ENCODE data around the gene DLG3.
A peak's percentile ranks its signal among the peaks of the same experiment; 100 is the strongest.
"Not testable (repeated sequence)": the region's sequence is repeated elsewhere in the genome, so short reads cannot be mapped to it uniquely, and the experiment has no call there.

The DLG3 gene

GRCh38 chrX:70444326-70444945 is at the start of gene DLG3:
TSS of gene DLG3 (plus strand) at chrX:70444835. CDS start at chrX:70445202, 367 bp downstream.
- no peak for DNase-seq

GRCh38 chrX:70398899-70399298 is 45.7 kb upstream of the DLG3 start:
- no peak for DNase-seq

DNA sequence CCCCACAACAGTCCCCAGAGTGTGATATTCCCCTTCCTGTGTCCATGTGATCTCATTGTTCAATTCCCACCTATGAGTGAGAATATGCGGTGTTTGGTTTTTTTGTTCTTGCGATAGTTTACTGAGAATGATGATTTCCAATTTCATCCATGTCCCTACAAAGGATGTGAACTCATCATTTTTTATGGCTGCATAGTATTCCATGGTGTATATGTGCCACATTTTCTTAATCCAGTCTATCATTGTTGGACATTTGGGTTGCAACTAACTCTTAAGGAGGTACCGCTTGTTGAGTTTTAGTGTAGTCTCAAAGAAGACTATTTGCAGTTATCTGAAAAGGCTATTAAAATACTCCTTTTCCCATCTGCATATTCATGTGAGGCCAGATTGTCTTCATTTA is 44.5 kb upstream of the DLG3 start:
- DNase-seq: not testable (repeated sequence)

DNA sequence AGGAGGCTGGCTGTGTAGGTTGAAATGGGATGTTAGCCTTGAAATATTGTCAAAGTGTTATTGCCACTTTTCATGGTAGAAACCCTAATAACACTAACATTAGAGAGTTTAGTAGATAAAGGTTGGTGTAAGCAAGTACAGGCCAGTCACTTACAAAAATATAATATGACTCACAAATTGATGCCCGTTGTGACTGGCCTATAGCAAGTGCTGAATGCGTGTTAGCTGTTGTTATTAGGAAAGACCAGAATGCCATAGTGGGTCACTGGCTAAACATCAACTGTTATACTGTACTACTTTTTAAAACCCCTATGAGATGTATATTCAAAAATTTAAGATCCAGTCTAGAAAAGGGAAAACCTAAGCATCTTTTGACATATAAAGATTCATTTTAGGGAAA is 41.9 kb upstream of the DLG3 start:
- DNase-seq: no peak

- no peak for DNase-seq
Measured at GRCh38 chrX:70405003-70405402, 39.6 kb upstream of the DLG3 start.

DNA sequence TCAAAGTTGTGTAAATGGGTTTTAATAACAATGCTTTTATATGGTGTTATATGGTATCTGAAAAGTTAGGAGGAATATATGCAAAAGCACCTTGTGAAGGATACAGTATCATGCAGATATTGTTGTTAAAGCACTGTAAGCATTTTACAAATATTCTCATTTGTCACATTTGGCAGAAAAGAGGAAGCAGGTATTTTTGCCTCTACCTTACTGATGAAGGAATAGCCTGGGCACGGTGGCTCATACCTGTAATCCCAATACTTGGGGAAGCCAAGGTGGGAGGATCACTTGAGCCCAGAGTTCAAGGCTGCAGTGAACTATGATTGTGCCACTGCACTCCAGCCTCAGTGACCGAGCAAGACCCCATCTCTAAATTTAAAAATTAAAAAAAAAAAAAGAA is 33.7 kb upstream of the DLG3 start:
- DNase-seq: no peak

DNA sequence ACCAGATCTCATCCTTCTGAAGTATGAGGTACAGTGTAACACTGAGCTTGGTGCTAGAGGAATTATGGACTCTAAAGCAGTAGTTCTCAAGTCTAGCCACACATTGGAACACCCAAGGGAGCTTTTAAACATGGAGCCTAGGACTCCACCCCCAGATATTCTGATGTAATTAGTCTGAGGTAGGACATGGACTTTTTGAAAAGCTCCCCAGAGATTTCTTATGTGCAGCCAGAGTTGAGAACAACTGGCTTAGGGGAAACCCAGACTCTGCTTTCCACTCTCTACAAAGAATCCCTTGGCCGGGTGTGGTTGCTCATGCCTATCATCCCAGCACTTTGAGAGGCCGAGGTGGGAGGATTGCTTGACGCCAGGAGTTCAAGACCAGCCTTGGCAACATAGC is 33.2 kb upstream of the DLG3 start:
- no peak for DNase-seq

DNA sequence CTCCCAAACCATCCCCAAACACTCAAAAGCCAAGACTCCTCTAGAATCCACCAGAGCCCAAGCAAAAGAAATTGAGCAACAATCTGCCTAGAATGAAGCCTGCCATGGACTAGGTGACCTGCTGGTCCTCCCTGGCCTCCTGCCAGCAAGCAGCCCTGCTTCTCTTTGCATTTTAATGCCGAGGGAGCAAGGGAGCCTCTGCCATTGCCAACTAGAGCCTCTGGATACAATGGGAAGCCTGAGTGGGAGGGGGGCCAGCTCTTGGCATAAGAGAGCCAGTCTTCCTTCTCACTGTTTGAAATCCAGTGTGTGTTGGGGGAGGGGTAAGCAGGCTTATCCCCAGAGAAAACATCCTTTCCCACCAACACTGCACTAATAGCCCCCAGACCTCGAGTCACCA is 23.0 kb upstream of the DLG3 start:
- no peak for DNase-seq

DNA sequence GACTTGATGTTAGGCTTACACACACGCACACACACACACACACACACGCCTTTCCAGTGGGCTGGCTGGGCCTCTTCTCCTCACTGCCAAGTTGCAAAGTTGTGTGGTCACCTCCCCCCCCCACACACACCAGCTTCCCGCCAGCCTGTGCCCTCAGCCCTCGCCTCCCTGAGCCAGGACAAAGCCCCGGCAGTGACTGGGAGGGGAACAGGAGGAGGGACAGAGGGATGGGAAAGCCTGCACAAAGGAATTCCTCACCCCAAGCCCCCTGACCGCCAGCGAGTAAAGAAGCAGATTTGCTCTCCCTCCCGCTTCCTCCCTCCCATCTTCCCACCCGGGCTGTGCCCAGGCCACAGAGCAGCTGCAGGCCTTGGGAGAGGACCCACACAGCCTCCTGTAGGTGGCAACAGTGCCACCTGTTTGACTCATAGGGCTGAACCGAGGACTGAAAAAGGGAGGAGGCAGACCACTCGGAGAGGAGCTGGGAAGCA is 21.7 kb upstream of the DLG3 start, which contains the start of gene GDPD2:
TSS of gene GDPD2 (plus strand) at position 464 of the 491 bp plus-strand sequence. CDS start 1,671 bp downstream, outside the sequence.
- DNase-seq: no peak

DNA sequence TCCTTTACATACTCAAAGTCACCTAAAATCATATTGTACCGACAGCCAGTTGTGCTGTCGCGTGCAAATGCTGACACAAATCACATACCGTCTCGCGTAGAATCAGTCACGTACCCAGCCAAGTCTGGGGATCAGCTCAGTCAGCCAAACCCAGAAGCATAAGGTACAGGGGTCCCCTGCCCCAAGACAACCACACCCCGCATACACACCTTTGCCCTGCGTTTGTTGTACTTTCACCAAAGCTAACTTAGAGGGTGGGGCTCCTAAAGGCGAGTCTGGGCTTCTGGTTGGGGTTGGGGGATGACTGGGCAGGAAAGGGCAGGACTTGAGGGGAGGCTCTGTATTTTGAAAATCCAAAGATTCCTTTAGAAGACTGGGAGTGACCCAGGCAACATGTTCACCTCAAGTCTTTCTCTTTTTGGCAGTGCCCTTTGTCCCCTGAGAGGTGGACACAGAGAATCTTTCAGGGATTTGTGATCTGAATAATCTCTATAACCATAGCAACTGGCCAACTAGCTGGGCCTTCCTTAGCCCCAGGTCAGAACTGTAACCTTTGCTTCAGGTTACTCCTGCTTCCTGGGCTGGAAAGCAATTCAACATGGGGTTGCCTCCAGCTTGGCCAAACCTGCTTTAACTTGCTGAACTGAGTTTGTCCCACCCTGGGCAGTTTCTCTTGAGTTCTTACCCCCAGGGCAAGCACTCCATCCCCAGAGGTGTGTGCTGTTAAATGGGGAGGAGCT is 20.5 kb upstream of the DLG3 start:
- DNase-seq: no peak

DNA sequence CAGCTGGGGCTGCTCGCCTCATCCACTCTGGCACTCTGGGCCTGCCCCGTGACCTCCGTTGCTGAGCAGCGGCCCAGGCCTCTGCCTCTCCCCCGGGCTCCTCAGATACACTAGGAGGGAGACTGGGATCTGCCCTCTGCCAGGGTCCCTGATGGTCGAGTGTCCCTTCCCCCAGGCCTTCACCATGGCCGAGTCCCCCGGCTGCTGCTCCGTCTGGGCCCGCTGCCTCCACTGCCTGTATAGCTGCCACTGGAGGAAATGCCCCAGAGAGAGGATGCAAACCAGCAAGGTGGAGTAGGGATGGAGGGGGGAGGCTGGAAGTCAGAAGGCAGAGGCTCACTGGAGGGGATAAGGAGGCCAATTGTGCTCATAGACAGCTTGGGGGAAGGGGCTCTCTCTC is 19.8 kb upstream of the DLG3 start:
- no peak for DNase-seq

DNA sequence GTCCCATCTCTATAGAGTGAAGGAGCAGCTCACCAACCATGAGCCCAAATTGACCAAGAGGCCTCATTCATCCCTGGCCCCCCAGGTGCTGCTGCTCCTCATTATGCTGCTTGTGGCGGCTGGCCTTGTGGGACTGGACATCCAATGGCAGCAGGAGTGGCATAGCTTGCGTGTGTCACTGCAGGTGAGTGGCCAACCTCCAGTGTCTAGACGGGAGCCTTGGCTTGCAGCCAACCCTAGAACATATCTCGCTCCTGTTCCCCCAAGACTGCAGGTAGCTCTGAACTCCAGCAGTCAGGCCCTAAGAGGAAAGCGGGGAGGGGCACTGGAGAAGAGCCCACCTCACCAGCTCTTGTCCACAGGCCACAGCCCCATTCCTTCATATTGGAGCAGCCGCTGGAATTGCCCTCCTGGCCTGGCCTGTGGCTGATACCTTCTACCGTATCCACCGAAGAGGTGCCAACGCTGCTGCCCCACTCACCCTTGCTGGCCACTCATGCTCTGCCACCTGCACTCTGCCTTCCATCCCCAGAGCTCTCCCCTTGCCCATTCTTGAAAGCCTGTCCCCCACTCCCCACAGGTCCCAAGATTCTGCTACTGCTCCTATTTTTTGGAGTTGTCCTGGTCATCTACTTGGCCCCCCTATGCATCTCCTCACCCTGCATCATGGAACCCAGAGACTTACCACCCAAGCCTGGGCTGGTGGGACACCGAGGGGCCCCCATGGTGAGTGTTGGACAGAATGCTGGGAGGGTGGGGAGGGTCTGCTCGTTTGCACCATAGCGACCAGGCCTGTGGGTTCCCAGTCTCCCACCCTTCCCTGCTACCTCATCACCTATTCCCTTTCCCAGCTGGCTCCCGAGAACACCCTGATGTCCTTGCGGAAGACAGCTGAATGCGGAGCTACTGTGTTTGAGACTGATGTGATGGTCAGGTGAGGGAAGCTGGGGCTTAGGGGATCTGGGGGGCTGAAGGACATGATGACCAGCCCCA is 18.1 kb upstream of the DLG3 start:
- DNase-seq: no peak

- no peak for DNase-seq
Measured at GRCh38 chrX:70427365-70427764, 17.3 kb upstream of the DLG3 start.

DNA sequence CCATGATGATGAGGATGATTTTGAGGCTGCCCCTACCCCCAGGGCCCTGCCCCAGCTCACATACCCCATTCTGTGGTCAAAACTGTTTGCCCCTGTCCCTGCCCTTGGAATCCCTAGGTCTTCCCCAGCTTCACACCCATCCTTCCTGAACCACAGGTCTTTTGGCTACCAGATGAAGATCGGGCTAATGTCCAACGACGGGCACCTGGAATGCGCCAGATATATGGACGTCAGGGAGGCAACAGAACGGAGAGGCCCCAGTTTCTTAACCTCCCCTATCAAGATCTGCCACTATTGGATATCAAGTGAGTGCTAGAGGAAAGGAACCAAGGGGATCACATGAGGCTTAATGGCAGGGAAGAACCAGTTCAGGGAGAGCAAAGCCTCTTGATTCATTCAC is 14.9 kb upstream of the DLG3 start:
- no peak for DNase-seq

DNA sequence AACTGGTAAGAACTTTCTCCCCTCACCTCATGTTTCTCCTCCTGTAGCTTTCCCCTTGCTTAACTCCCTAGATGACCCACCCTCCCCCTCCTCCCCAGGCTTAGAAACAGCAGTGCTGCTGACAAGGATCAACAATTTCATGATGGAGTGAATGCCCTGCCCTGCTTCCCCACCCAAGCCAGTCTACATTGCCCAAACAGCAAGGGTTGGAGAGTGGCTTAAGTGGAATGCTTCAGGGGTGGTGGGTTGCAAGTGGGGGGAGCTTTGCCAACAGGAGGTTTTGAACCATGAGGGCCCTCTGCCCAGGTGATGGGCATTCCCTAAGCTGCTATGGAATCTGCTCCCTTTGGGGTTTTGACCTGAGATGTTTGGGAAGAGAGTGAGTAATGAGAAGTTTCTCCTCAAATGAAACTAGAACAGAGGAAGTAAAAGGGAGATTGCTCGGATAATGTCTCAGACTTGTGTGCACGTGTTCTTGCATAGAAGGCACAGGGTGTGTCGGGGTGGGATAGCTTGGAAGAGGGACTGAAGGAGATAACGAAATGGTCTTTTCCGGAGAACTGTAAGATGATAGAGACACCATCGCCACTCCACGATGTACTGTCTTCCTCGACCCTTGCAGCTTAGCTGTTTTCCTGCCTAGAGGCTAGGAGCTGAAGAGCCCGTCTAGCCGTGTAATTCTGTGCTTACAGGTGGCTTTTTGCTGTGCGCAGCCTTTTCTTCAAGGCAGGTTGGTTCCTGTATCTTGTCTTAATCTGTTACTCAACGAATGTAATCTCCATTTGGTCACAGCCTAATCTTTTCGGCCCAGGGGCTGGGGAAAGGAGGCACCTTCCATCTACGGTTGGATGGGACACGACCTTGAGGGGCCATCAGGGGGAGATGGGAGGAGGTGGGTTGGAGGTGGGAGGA is 11.4 kb upstream of the DLG3 start:
- DNase-seq: no peak

DNA sequence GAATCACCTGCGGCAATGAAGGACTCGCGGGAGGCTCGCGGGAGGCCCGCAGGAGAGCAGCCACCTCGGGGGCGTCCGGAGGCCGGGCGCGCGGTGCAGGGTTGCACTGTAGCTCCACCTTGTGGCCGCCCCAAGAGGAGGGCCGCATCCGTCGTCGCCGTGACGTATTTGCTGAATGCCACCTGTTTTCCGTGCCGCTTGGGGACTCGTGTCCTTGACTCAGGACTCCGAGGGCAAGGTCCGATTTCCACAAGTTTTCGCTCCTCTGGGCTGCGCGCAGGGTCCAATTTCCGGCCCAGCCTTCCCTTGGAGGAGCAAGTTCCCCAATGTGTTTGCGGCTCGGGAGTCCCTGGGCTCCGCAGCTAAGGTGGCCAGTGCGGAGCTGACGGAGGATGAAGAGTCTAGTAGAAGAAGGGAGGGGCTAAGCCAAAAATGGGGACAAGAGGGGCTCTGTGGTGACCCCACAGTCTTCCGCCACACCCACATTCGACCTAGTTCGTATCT is 10.7 kb upstream of the DLG3 start:
- peak; percentile 5 for DNase-seq

DNA sequence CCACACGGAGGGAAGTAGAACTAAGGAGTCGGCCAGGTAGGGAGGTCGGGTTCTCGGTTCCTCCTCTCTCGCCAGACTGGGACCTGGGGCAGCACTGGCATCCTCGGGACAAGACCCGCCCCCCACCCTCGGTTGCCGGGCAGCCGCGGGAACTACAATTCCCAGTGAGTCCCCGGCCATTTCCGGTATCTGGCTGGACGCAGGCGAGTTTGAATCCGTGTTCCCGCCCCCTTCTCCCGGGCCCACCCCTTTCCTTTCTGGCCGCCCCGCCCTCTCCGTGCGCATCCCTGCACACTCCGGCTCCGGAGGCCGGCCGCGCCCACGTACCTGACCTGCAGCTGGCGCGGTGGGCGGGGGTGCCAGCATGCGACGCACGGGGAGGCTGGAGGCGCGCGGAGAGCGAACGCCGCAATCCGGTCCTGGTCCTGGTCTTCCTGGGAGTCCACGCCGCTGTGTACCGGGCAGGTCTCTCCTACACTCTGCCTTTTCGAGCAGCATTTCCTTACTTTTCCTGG is 10.2 kb upstream of the DLG3 start:
- DNase-seq: peak; percentile 49

DNA sequence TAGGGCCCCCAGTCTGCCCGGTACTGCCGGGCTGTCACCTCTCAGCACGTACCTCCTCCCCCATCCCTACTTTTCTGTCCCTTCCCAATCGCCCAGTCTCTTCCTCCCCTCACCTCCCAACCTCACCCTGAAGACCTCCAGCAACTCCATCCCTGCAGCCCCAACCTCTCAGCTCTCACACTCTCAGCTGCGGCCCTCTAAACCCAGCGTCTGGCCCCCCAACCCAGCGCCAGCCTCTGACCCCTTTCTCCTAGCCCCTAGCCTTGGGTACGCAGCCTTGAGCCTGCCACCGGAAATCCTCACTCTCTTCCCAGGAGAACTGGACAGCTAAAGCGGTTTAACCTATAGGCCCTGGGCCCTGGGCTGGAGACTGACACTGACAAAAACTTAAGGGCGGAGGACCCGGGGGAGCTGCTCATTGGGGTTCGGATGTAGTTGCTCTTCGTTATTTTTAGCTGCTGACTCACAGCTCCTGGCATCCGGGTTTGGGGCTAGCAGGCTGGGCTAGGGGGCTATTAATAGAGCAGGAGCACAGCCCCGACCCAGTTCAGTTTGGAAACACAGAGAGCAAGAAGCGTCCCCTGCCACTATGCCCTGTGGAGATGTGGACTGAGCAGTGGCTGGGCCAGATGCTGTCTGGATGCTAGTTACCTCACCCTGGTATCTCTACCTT is 9.6 kb upstream of the DLG3 start:
- no peak for DNase-seq

DNA sequence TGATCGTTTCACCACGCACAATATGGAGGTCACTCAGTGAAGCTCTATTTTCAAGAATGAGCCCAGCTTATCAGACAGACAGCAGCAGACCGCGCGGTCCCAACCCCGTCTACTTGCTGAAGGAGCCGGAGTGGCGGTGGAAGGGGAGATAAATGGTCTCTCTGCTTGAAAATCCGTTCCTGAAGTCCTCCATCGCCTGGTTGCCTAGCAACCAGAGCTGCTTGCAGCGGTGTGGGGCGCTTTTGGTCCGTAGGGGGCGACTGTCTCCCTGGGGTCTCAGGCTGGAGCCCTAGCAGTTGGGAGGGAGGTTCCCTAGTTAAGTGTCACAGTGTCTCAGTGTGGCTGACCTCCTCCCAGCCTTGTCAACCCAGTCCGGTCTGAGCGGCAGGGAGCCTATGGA is 8.3 kb upstream of the DLG3 start:
- no peak for DNase-seq

DNA sequence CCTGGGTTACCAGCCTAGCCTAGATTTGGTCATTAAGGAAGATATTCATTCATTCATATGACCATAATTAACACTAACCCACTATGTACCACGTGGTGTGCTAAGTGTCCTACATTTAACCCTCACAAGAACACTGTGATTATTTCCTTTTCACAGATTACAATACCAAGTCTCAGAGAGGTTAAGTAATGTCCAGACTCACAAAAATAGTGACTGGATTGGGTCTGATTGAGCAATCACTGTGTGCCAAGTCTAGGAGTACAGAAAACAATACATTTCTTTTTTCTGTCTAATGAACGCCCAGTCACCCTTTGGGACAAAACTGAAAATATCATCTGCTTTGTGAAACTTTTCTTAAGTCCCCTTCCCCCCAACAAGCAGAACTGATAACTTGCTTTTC is 7.6 kb upstream of the DLG3 start:
- no peak for DNase-seq
